Measurements from ENCODE around the gene TOMM20L. TPM values are rescaled to one million over a fixed set of nuclear protein-coding genes. Genes with fewer than 3 reads are reported as not detected.

The TOMM20L gene
- polyA plus RNA-seq, 3 donors = 0.33 TPM; not detected in 2

- Histone ChIP-seq H3K4me2 (replicated peaks; ENCODE audit: extremely low read depth, low read length, poor library complexity, severe bottlenecking) (no peak overlapping the region), H3K79me2 (ENCODE audit: insufficient read depth, low read length) (no peaks in the 10 kb centered on the region), H3K27ac (ENCODE audit: low read depth in 1 of 2, low read length in 2 of 2) (no peak overlapping the region), H3K9me3 (replicated peaks in 1 of 2; ENCODE audit: control insufficient read depth in 1 of 2, insufficient read depth in 1 of 2, low read length in 2 of 2) (no peaks in the 10 kb centered on the region), H3K9ac (ENCODE audit: insufficient read depth, low read length, poor library complexity, severe bottlenecking) (no peak overlapping the region), H3K4me1 (ENCODE audit: control insufficient read depth in 1 of 2, insufficient read depth in 2 of 2, low read length in 2 of 2) (no peaks in the 10 kb centered on the region), H2AFZ (ENCODE audit: insufficient read depth, low read depth, low read length, poor library complexity, severe bottlenecking) (no peak overlapping the region), H3K36me3 (replicated peaks in 1 of 2; ENCODE audit: control insufficient read depth in 1 of 2, insufficient read depth in 2 of 2, low read length in 2 of 2) (peaks cover 46 to 85% of the 10 kb centered on the region in 2 donors), H3K4me3 (replicated peaks in 1 of 3; ENCODE audit: low read depth in 2 of 3, low read length in 3 of 3) (no peak overlapping the region), H3K27me3 (ENCODE audit: control insufficient read depth in 2 of 2, insufficient read depth in 2 of 2, low read length in 2 of 2) (no peaks in the 10 kb centered on the region), H4K20me1 (ENCODE audit: insufficient read depth, low read length) (no peaks in the 10 kb centered on the region)
- Mint-ChIP-seq H3K9me3 (no peaks in the 10 kb centered on the region), H3K4me1 (no peaks in the 10 kb centered on the region), H3K27me3 (ENCODE audit: low read depth in 3 of 3) (peaks cover 0 to 1% (median 0%) of the 10 kb centered on the region in 3 donors), H3K36me3 (peaks cover 63 to 81% of the 10 kb centered on the region in 2 donors), H3K27ac (no peak overlapping the region), H3K4me3 (no peak overlapping the region)
- 100% methylated on average over 1 of the region's 9 CpGs for WGBS (ENCODE audit: insufficient coverage)
- intact Hi-C loops (cut with micrococcal nuclease) = no loop called here
- no peak for TF ChIP-seq CTCF (IDR thresholded peaks at IDR 0.05)
- DNase-seq = no peak
Observed at GRCh38 chr14:58455593-58456265, 60.0 kb downstream of the TOMM20L start.

Small RNA genes within 50 kb of the gene (small RNA-seq; reads per million reads assigned to genes)
- gene RF00019 (ENCODE audit: insufficient read length, low read depth) = not detected

Other genes with a start within 250 kb of the TOMM20L start
- gene ARMH4, start 243.7 kb upstream of the TOMM20L start, polyA plus RNA-seq = under 1 TPM in 1 of 3 donors, not detected in 2; 0.07 TPM
- 10 to 100 TPM; 33.8 to 91.7 (median 83.3) TPM for gene ACTR10, start 195.8 kb upstream of the TOMM20L start, polyA plus RNA-seq
- gene PSMA3, start 151.1 kb upstream of the TOMM20L start, polyA plus RNA-seq = 100 to 1,000 TPM in 2 of 3 donors, 10 to 100 TPM in 1; 59.9 to 170 (median 147) TPM
- gene ARID4A, start 97.4 kb upstream of the TOMM20L start, polyA plus RNA-seq = 10 to 100 TPM in 2 of 3 donors, 1 to 10 TPM in 1; 6.5 to 13.2 (median 10.5) TPM
- gene TIMM9, start 31.6 kb downstream of the TOMM20L start, polyA plus RNA-seq = 10 to 100 TPM; 26.2 to 45.7 (median 29.9) TPM
- gene KIAA0586, start 31.8 kb downstream of the TOMM20L start, polyA plus RNA-seq = 1 to 10 TPM; 3.4 to 7.5 (median 4.4) TPM
- under 1 TPM in 1 of 3 donors, not detected in 2; 0.09 TPM for gene DACT1, start 242.0 kb downstream of the TOMM20L start, polyA plus RNA-seq

Data from CD14-positive monocyte (primary cell).